Activated CD8-positive, alpha-beta memory T cell treated with anti-CD3 and anti-CD28 coated beads, Interleukin-2, amount 50 U/mL, for 24 hours (primary cell): ENCODE measurements around the gene EPAS1.

ENCODE experiments used
- DNase-seq: peaks from one replicate; pipeline ENCODE4 v3.0.0-alpha.2; 2020; ENCODE audit errors: extremely low read depth

The EPAS1 gene

DNA sequence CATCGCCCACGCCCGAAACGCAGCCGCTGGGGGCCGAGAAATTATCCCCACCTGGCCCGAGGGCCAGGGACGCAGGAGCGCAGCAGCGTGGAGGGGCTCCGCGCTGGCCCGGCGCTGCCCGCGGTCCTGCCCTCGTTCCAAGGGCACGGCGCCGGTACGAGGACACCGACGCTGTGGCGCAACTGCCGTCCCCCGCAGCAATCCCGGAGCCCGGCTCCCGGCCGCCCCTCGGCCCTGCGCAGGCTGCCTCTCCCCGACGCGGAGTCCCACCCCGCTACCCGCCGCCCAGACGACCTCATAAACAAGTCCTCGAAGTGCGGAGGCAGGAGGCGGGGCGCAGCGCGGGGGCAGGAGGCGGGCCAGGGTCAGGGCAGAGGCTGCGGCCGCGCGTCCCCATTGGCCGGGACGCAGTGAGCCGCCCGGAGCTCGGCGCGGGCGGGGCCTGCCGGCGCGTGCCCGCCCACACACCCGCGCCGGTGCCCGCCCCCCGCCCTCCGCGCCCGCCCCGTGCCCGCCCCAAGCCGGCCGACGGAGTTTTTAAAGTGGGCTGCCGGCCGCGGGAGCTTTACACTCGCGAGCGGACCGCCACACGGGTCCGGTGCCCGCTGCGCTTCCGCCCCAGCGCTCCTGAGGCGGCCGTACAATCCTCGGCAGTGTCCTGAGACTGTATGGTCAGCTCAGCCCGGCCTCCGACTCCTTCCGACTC is at the start of gene EPAS1:
Gene EPAS1, plus strand, starts transcription at position 568 of the 706 bp plus-strand sequence. CDS start 505 bp downstream, outside the sequence.
- peak; percentile 51 for DNase-seq

- DNase-seq = no peak
Observed at GRCh38 chr2:46248171-46248570, 49.0 kb upstream of the EPAS1 start.

DNA sequence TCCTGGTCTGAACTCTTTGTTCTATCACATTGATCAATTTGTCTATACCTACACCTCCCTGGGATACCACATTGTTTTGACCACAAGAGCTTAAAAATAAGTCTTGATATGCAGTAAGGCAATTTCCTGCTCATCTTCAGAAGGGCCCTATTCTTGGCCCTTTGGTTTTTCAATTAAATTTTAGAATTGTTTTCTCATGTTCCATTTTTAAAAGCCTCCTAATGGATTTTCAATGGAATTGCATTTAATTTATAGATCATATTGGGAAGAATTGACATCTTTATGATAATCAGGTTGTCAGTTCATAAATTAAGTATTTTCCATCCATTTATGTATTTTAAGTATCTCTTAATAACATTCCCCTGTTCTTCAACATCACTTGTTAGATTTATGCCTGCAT is 47.6 kb upstream of the EPAS1 start:
- DNase-seq = no peak

DNA sequence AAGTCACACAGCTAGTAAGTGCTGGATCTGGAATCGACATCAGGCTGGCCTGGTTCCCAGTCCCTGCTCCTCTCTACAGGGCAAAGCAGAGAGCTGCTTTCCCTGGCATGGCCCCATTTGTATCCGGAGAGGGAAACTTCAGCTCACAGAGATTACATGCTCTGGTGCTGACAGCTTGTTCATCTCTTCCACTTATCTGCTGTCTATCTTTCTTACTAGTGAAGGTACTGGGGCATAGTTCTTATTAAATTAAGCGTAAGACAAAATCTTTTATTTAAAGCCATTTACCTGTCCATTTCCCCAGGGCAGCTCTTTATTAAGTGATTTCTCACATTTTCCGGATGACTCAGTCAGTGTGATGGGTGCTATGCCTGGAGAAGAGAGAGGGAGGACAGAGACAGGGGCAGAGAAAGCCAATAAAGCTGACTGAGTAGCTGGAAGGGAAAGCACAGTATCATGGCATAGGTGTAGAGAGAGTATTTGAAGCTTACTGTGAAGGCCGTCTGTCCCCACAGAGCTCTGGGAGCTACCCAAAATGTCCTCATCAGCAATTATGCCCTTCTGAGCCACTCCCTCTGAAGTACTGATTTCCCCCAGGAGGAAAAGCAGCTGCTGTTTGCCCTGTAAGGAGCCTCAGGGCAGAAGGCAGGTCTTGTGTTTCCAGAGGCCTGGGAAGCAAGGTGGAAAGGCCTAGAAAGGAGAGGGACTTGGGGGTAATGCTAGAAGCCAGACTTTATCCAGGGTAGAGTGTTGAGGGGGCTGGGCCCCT is 44.1 kb upstream of the EPAS1 start:
- DNase-seq = no peak

- DNase-seq = no peak
Observed at GRCh38 chr2:46254474-46254873, 42.7 kb upstream of the EPAS1 start.

DNA sequence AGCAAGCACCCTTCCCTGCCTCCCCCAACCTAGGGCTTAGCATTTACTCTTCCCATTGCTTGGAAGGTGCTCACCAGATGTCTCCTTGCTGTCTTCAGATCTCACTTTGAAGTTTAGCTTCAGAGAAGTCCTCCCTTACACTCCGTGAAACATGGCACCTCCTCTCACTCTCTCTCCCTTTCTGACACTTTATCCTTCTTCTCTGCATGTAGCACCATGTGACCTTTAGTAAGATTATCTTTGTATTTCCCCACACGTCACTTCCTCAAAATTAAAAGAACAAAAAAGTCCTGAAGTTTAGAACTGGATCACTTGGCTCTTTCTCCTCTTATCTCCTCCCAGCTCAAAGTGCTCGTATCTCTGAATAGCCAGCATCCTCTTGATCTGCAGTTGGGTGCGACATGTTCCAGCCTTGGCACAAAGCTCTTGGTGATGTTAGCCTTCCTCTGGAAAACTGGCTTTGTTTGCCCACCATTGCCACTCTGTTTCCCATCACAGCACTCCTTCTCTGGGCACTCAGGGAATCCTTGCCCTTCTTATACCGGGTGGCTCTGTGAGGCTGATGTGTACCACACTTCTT is 40.6 kb upstream of the EPAS1 start:
- DNase-seq = no peak

GRCh38 chr2:46257476-46257875 is 39.7 kb upstream of the EPAS1 start:
- DNase-seq = no peak

GRCh38 chr2:46257980-46258379 is 39.2 kb upstream of the EPAS1 start:
- DNase-seq = no peak

DNA sequence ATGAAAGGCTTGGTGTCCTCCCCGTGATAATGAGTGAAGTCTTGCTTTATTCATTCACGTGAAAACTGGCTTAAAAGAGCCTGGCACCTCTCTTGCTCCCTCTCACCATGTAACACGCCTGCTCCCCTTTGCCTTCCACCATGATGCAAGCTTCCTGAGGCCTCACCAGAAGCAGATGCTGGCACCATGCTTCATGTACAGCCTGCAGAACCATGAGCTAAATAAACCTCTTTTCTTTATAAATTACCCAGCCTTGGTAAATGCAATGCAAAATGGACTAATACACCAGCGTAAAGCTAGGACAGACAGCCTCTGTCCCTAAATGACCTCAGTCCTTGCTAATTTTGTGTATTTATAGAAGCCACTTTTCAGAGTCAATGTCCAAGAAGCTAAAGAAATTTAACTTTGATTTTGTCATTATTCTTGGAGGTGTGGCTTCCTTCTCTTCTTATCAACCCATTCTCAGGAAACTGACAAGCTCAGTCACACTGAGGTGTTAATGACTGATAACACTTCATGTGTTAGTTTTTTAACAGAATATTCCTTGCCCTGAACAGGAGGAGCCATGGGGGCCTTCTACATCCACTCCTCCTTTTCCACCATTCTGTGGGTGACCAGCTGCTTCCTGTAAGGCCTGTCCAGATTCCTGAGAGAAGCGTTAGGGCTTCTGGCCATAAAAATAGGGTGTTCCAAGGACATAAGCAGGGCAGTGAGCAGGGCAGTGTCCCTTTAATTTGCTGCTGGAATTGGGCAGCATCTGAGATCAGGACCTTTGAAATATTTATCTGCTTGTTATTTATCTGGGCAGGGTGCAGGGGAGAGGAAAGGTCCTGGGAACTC is 38.0 kb upstream of the EPAS1 start:
- DNase-seq = no peak

GRCh38 chr2:46259777-46260168 is 37.4 kb upstream of the EPAS1 start:
- no peak for DNase-seq

- DNase-seq = no peak
Observed at GRCh38 chr2:46260305-46260704, 36.9 kb upstream of the EPAS1 start.

DNA sequence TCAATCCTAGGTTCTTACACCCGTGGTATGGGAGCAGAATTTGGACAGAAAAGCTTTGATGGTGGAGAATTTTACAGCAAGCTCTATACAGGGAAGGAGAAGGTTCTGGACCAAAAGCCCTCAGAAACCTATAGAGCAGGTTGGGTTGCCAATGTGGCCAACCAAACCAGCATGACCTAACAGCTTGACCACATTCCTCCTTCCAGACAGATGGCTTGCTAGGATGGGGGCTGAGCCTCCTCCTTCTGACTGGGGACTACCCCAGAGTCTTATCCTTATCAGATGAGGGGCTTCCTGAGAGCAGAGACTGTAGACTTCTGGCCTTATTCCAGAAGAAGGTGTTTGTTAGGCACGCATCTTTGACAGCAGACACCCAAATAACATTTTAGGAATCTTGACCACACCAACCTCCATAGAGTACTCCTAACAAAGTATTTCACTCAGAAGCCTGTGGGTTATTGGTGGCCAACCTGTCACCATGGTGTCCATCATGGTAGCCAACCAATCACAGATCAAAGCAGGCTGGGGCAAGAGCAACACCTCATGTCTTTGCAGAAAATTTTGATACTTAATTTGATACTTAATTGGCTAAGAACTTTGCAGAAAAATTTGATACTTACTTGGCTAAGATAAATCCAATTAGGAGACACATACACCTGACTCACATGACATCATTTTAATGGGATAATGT is 34.8 kb upstream of the EPAS1 start:
- no peak for DNase-seq

GRCh38 chr2:46263347-46263746 is 33.9 kb upstream of the EPAS1 start:
- no peak for DNase-seq

DNA sequence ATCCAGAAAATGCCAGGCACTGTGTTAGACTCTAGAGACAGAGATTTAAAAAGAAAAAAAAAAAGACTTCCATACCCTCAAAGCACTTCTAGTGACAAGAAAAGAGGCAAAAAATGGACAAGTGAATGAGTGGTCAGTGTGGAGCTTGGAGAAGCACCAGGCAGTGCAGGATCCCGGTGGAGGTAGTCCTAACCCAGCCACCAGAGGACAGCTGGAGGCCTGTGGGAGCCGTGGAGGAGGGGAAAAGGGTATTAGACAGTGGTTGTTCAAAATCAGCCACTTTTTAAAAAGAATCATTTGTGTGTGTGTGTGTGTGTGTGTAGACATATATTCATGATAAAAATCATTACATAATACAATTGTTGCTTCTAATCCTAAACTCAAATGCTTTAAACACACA is 32.8 kb upstream of the EPAS1 start:
- no peak for DNase-seq

- no peak for DNase-seq
Observed at GRCh38 chr2:46266134-46266533, 31.1 kb upstream of the EPAS1 start.

- no peak for DNase-seq
Observed at GRCh38 chr2:46267616-46268015, 29.6 kb upstream of the EPAS1 start.

DNA sequence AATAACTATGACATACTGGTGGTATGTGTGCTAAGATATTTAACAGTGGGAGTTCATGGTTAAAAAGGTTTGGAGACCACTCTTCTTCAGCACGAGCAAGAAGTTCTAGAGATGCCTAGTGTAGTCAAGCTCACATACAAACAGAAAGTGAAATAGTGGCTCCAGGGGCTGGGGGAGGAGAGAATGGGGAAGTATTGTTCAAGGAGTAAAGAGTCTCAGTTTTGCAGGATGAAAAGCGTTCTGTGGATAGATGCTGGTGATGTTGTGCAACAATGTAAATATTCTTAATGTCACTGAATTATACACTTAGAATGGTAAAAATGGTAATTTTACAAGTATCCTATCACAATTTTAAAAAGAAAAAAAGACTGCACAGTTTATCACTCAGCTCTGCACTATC is 29.0 kb upstream of the EPAS1 start:
- no peak for DNase-seq

DNA sequence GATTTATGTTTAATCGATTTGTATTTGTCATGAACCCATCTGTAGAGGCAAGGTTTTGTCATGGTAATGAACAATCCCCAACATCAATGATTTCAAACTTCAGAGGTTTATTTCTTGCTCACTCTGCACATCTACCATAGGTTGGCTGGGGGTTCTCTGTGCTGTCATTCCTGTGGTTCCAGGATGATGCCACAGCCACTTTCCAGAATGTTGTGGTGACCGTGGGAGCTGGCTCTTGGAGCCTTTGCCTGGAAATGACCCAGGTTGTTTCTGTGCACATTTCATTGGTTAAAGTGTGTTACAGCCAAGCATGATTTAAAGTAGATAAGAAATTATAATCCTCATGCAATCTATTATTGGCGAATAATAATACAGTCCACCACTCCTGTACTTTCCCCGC is 28.2 kb upstream of the EPAS1 start:
- DNase-seq = no peak

GRCh38 chr2:46269544-46270273 is 27.5 kb upstream of the EPAS1 start:
- no peak for DNase-seq

DNA sequence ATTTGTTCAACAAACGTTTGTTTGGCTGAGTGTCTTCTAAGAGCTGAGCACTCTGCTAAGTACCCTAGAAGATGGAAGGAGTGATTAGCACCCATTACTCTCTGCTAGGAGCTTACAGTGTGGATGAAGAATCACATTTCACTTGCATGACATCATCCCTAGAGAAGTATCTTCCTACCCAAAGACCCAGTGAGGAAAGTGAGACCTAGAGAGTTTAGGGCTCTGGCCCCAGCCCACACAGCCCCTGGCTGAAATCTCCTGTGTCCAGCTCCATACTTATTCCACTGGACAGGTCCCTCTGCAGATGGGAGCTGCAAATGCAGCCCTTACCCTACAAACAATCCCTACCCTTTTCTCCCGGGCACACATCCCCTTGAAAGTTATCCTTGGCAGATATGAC is 26.8 kb upstream of the EPAS1 start:
- DNase-seq = no peak
